K562 (cell line): ENCODE results near the gene C1QC. TPM values are rescaled to one million over a fixed set of nuclear protein-coding genes. Genes with fewer than 3 reads are reported as not detected.

ENCODE experiments used
- ATAC-seq: fragments of 200-7000 bp; cut with Tn5 transposase; 3 replicates; pipeline ENCODE4 v1.9.1; 2020; ENCODE audit warnings: moderate library complexity
- BruUV-seq: library from RNA; stranded (reverse); fragments of 400-500 nt; replicated peaks from 2 replicates; lab custom pipeline; 2021; lab: Mats Ljungman, UMichigan
- CTCF ChIA-PET: fragments of 300-600 bp; formaldehyde crosslinking; extraction: SDS; loops from one replicate; lab custom pipeline; 2021; ENCODE audit warnings: low intra/inter-chr PET ratio; lab: Yijun Ruan, JAX
- POLR2A ChIA-PET: fragments of 300-600, 350-650 bp; sonication (Branson Sonifier 250); formaldehyde crosslinking; extraction: SDS; loops from one replicate; lab custom pipeline; 2021; ENCODE audit warnings: antibody characterized with exemption, inconsistent platforms; lab: Yijun Ruan, JAX
- DNase-seq, 4 experiments: peaks; one replicate each; pipeline versions ENCODE4 v3.0.0 to v3.0.0-alpha.2; 2011 to 2018; ENCODE audit warnings: low spot score in 3 of 4, mixed read lengths in 3 of 4; ENCODE audit errors: extremely low read depth in 1 of 4
- FAIRE-seq: peaks from 2 replicates; lab custom pipeline; 2011; peaks lifted over from hg19 to GRCh38; lab: Jason Lieb, UNC
- H2AFZ ChIP-seq: 2 replicates; pipeline ENCODE4 v1.6.0; 2011; ENCODE audit warnings: low read depth, low read length, control low read depth, inconsistent platforms
- H3K27ac ChIP-seq: fragments of 200-600 bp; 3 replicates; pipeline ENCODE4 v1.8.0; 2011; ENCODE audit warnings: low read depth, mild to moderate bottlenecking, control low read depth, inconsistent platforms, low read length, moderate library complexity, mixed read lengths; ENCODE audit errors: extremely low read depth
- H3K27me3 ChIP-seq, 2 experiments: fragments of 300-600 bp in 1 of 2; 2 replicates in 1 of 2; 3 replicates in 1 of 2; pipeline versions ENCODE4 v1.6.0 to v1.8.0; 2011; ENCODE audit warnings: inconsistent platforms in 2 of 2, low read length in 2 of 2, mild to moderate bottlenecking in 1 of 2, mixed read lengths in 1 of 2, moderate library complexity in 1 of 2; ENCODE audit not compliant: control insufficient read depth in 2 of 2, insufficient read depth in 2 of 2
- H3K36me3 ChIP-seq: fragments of 300-600 bp; 3 replicates; pipeline ENCODE4 v1.8.0; 2011; ENCODE audit warnings: mild to moderate bottlenecking, low read length, inconsistent platforms; ENCODE audit not compliant: control insufficient read depth, insufficient read depth
- H3K4me1 ChIP-seq, 2 experiments: fragments of 200-600 bp in 1 of 2; replicated peaks in 1 of 2; 2 replicates in 1 of 2; 3 replicates in 1 of 2; pipeline versions ENCODE4 v1.5.1 to v1.8.0; 2011; ENCODE audit warnings: inconsistent platforms in 2 of 2, low read length in 2 of 2, mild to moderate bottlenecking in 1 of 2, mixed read lengths in 1 of 2, moderate library complexity in 1 of 2; ENCODE audit not compliant: control insufficient read depth in 2 of 2, insufficient read depth in 2 of 2
- H3K4me2 ChIP-seq: 2 replicates; pipeline ENCODE4 v1.6.1; 2011; ENCODE audit warnings: low read length, control low read depth, inconsistent platforms, mixed read lengths; ENCODE audit not compliant: insufficient read depth
- H3K4me3 ChIP-seq: fragments of 200-600 bp; sonication (generic), shearing (Covaris generic); 2 replicates; pipeline ENCODE4 v1.5.1; 2016; ENCODE audit warnings: control low read depth, inconsistent platforms
- H3K79me2 ChIP-seq: fragments of 200-600 bp; 3 replicates; pipeline ENCODE4 v1.8.0; 2011; ENCODE audit warnings: low read length, inconsistent platforms; ENCODE audit not compliant: control insufficient read depth, insufficient read depth
- H3K9ac ChIP-seq, 2 experiments: 2 replicates each; pipeline versions ENCODE4 v1.6.0 to v1.6.1; 2011; ENCODE audit warnings: low read depth in 2 of 2, low read length in 2 of 2, control low read depth in 1 of 2, inconsistent platforms in 1 of 2, mild to moderate bottlenecking in 1 of 2, mixed read lengths in 1 of 2; ENCODE audit not compliant: insufficient read depth in 1 of 2
- H3K9me1 ChIP-seq: one replicate; pipeline ENCODE4 v1.6.0; 2011; ENCODE audit warnings: inconsistent platforms, mild to moderate bottlenecking, low read length, moderate library complexity; ENCODE audit not compliant: control insufficient read depth, insufficient read depth
- H3K9me3 ChIP-seq: replicated peaks from 2 replicates; pipeline ENCODE4 v1.5.1; 2011; ENCODE audit warnings: low read depth, low read length, inconsistent platforms; ENCODE audit not compliant: control insufficient read depth, insufficient read depth
- H4K20me1 ChIP-seq: replicated peaks from 2 replicates; pipeline ENCODE4 v1.6.1; 2011; ENCODE audit warnings: low read length, inconsistent platforms, mixed read lengths; ENCODE audit not compliant: control insufficient read depth, insufficient read depth
- CGGBP1 ChIP-seq: fragments of 250-450 bp; sonication (Bioruptor Pico); IDR thresholded peaks from 2 replicates; pipeline ENCODE4 v1.9.0; 2021; ENCODE audit warnings: mild to moderate bottlenecking
- CREB1 ChIP-seq, 2 experiments: sonication (generic) in 1 of 2; formaldehyde crosslinking in 1 of 2; IDR thresholded peaks; 2 replicates each; pipeline versions ENCODE4 v1.6.1 to v1.8.0; 2012 to 2022; ENCODE audit warnings: inconsistent platforms in 1 of 2, mild to moderate bottlenecking in 1 of 2, missing genetic modification reagents in 1 of 2, moderate library complexity in 1 of 2
- E4F1 ChIP-seq: fragments of 250-450 bp; sonication (Bioruptor Pico); IDR thresholded peaks from 2 replicates; pipeline ENCODE4 v1.5.0; 2021; ENCODE audit warnings: mild to moderate bottlenecking, borderline replicate concordance
- SFPQ ChIP-seq: fragments of 200-400 bp; formaldehyde crosslinking; IDR thresholded peaks from 2 replicates; pipeline ENCODE4 v1.6.1; 2017; ENCODE audit warnings: mild to moderate bottlenecking, low read depth, low read length, moderate library complexity
- ZNF584 ChIP-seq: fragments of 200-800 bp; sonication (Bioruptor generic); IDR thresholded peaks from 2 replicates; pipeline ENCODE4 v1.6.1; 2016; ENCODE audit warnings: low read depth, mild to moderate bottlenecking, missing genetic modification characterization, missing compliant biosample characterization
- ZNF644 ChIP-seq: fragments of 200-800 bp; sonication (Bioruptor generic); IDR thresholded peaks from 2 replicates; pipeline ENCODE4 v1.6.1; 2016; ENCODE audit warnings: low read depth, missing genetic modification characterization, missing compliant biosample characterization
- WGBS: fragments of 100-300 bp; shearing (Covaris generic); methylation state at CpG from one replicate; pipeline ENCODE4 v1.1.6; 2016; ENCODE audit warnings: low coverage, mixed read lengths; ENCODE audit not compliant: insufficient coverage; ENCODE audit errors: missing lambda C conversion rate; 5-methylcytosine and 5-hydroxymethylcytosine counted together
- in situ Hi-C: fragments of 300-500 bp; cut with MboI; formaldehyde crosslinking; loops from 4 replicates; pipeline ENCODE4 v1.15.0; 2018; ENCODE audit warnings: inconsistent platforms, mixed read lengths
- intact Hi-C: fragments of 100-400 bp; cut with micrococcal nuclease; formaldehyde crosslinking; loops from 2 replicates; pipeline ENCODE4 v1.14.2; 2022
- polyA plus RNA-seq, 8 experiments: library from polyadenylated mRNA; depleted of rRNA in 4 of 8; stranded (reverse) in 5 of 8; unstranded in 3 of 8; fragments of >200 nt; fragmentation: Nextera tagmentation in 2 of 8; fragmentation: Illumina TruSeq in 1 of 8; extraction: Ambion mirVana in 2 of 8; extraction: Trizol in 1 of 8; gene quantifications; 2 replicates each; pipeline versions ENCODE4 v1.2.1 to v1.2.3, GENCODE V29; 2011 to 2014; ENCODE audit warnings: inconsistent platforms in 1 of 8, missing spikeins in 1 of 8
- total RNA-seq, 7 experiments: library from RNA; depleted of rRNA in 6 of 7; stranded (reverse); fragments of >200 nt in 6 of 7; fragmentation: Illumina TruSeq in 2 of 7; extraction: Trizol in 2 of 7; gene quantifications; 2 replicates each; pipeline versions ENCODE4 v1.2.1 to v1.2.3, GENCODE V29; 2011 to 2021; ENCODE audit warnings: low replicate concordance in 1 of 7

The C1QC gene
- total and polyA plus RNA-seq, 9 of the 15 experiments (the other 6 are each of a cell fraction or from before 2014, with no cell fraction given): 0.69 TPM; not detected in 8

- FAIRE-seq (no peak), ATAC-seq (no peak), DNase-seq (no peak)
- POLR2A ChIA-PET: no interaction called here
- H2AFZ ChIP-seq: no peak overlapping the region
- no TSS peak for BruUV-seq
- H3K27ac ChIP-seq: no peak overlapping the region
- WGBS: 0% methylated on average over 2 of the region's 2 CpGs
- H3K4me2 ChIP-seq: no peak overlapping the region
- in situ Hi-C loops: no loop called here
- no peaks in the 10 kb centered on the region for H3K79me2 ChIP-seq
- H3K27me3 ChIP-seq: peaks cover 18 to 71% of the 10 kb centered on the region in 2 experiments
- H3K4me3 ChIP-seq: no peak overlapping the region
- H3K36me3 ChIP-seq: no peaks in the 10 kb centered on the region
- H3K4me1 ChIP-seq: no peaks in the 10 kb centered on the region
- H3K9me3 ChIP-seq: no peaks in the 10 kb centered on the region
- intact Hi-C loops: no loop called here
- peaks cover 16% of the 10 kb centered on the region for H4K20me1 ChIP-seq
- CTCF ChIA-PET: no interaction called here
- TF ChIP-seq CREB1 (IDR thresholded peaks at IDR 0.05): no peak
- no peak for TF ChIP-seq CREB1 (CRISPR knock-in tag; IDR thresholded peaks at IDR 0.05)
- no peak for TF ChIP-seq SFPQ
- no peak for TF ChIP-seq E4F1 (CRISPR knock-in tag)
- TF ChIP-seq ZNF644 (tag): no peak
- no peak for TF ChIP-seq ZNF584 (CRISPR knock-in tag)
- TF ChIP-seq CGGBP1: no peak
- TF ChIP-seq, all 486 proteins: peak for 0
- no peaks in the 10 kb centered on the region for H3K9me1 ChIP-seq
- H3K9ac ChIP-seq: no peak overlapping the region
Observed at GRCh38 chr1:22629886-22630285, 13.5 kb upstream of the C1QC start.
